CD4-positive, alpha-beta T cell treated with Interleukin-17A for 4 hours (primary cell): ENCODE measurements around the gene AHCTF1.
"Not testable (repeated sequence)": the region's sequence is repeated elsewhere in the genome, so short reads cannot be mapped to it uniquely, and the experiment has no call there.

Source experiments
- DNase-seq: peaks from one replicate; pipeline ENCODE4 v3.0.0-alpha.2; 2020; ENCODE audit warnings: mixed read lengths

AHCTF1 gene

DNA sequence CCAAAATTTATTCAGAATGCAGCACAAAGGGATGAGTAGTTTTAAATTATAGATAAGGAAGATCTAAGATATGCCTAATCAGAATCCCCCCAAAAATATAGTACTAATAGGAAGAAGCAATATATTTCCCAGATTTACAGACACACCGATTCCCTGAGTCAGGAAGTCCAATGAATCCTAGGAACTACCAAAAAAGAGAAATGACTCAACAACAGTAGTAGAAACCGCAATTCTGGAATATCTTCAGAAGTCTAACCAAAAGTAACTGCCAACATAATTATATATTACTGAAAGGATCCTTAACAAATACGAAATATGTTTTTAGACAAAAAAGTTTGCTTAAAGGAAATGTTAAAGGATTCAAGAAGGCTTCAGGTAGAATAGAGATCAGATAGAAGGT lies 10.3 kb downstream of the AHCTF1 start:
- no peak for DNase-seq

- DNase-seq = no peak
These were observed 11.8 kb downstream of the AHCTF1 start for GRCh38 chr1:246919902-246920301.

DNA sequence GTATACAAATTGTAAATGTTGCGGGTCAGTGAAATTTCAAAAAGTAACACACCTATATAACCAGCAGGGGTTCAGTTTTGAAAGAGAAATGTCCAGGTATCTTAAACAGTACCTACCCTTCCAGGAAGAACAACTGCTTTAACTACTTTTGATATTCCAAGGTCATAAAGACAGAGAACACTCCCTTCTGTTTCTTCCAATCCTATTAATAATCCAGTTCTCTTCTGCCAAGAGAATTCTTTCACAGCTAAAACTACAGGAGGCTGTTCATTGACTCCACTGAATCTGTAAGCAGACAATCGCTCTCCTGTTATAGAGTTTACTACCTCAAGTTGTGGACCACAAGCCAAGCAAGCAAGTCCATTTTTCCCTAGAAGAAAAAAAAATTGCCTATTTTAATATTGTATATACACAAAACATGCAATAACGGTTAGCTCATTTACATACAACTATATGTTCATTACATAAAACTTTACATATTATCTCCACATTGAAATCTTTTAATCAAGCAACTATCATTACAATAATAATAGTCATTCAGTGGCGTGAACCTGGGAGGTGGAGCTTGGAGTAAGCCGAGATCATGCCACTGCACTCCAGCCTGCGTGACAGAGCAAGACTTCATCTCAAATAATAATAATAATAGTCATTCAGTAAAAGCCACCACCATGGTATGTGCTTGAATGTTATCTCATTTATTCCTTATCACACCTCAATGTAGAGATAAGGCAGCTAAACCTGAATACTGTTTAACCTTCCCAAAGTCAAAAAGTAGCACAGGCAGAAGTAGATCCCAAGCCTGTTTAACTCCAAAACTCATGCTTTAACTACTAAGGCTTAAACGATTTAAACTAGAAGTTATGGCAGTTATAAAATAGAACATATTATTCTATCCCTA lies 15.5 kb downstream of the AHCTF1 start:
- DNase-seq = not testable (repeated sequence)

DNA sequence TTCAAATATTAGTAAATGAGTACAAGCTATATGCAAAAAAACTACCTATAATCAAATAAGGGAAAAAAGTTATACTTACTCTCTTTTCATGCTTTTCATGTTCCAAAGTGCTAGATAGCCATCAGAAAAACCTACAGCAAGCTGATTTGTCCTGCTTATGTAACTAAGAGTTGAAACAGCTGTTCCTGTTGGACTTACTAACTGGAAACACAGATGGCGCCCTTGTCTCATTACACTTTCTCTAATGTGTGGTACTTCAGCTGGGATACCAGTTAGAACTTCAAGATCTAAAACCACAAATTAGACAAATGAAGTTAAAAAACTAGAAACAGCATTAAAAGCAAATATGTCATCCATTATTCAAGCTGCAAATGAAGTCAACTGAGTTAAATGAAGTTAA lies 24.3 kb downstream of the AHCTF1 start:
- peak; percentile 32 for DNase-seq

DNA sequence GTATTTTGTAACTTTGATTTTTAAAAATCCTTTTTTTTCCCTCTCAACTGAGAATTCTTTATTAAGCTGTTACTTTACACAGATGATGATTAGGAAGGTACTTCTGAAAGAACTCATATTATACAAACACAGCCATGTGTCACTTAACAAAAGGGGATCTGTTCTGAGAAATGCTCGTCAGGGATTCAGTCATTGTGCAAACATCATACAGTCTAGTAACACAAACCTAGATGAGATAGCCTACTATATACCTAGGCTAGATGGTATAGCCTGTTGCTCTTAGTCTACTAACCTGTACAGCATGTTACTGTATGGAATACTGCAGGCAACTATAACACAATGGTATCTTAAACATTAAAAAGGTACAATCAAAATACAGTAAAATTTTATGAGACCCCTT lies 24.9 kb downstream of the AHCTF1 start:
- DNase-seq = no peak

DNA sequence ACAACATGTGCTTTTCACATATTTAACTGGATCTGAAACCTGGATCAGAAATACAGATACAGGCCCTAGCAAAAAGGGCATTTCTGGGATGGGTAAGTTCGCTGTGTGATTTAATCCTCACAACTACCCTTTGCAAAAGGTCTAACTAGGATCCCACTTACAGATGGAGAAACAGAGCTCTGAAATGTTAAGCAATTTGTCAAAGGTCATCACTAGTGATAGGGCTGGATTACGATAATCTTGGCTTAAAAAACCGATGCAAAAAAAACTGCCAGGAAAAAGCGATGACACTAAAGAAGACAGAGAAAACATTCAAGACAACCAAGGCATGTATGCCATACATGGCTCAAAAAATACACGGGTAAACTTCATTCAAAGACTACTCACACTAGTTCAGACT lies 29.9 kb downstream of the AHCTF1 start:
- no peak for DNase-seq

- no peak for DNase-seq
These were observed 34.4 kb downstream of the AHCTF1 start for GRCh38 chr1:246897302-246897701.

DNA sequence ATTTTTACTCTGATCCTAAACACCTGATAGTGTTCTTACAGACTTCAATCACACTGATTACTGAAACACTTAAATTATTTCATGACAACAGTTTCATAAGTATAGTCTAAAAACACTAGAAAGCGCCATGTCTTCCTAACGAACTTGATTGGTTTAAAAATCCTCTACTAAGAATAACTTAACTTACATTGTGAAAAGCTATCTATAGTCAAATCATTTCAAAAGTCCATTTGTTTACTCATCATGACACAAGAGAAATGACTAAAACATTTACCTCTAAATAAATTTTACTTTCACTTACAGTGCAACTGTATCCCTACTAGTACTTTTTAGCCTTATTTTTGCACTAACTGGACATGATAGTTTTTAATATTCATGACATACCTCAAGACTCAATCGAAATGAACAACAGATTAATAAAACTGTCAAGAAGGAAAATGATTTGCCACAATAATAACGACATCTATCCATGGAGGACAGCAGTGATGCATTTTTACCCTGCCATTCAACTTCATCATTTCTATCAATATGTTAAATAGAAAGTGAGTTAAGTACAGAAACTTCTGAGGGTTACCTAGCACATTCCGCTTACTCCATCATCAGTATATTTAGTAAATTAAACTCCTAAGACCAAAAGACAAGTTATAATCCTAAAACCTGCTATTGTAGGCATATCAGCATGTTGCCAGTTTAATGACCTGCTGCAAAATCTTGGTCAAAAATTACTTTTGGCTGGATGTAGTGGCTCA lies 38.4 kb downstream of the AHCTF1 start:
- DNase-seq = no peak

GRCh38 chr1:246891105-246891504 lies 40.6 kb downstream of the AHCTF1 start:
- no peak for DNase-seq

- no peak for DNase-seq
These were observed 43.2 kb downstream of the AHCTF1 start for GRCh38 chr1:246888522-246888921.

- DNase-seq = not testable (repeated sequence)
These were observed 46.4 kb downstream of the AHCTF1 start for GRCh38 chr1:246885389-246885788.

GRCh38 chr1:246878551-246878950 lies 53.2 kb downstream of the AHCTF1 start:
- DNase-seq = no peak

GRCh38 chr1:246876431-246876830 lies 55.3 kb downstream of the AHCTF1 start:
- no peak for DNase-seq

DNA sequence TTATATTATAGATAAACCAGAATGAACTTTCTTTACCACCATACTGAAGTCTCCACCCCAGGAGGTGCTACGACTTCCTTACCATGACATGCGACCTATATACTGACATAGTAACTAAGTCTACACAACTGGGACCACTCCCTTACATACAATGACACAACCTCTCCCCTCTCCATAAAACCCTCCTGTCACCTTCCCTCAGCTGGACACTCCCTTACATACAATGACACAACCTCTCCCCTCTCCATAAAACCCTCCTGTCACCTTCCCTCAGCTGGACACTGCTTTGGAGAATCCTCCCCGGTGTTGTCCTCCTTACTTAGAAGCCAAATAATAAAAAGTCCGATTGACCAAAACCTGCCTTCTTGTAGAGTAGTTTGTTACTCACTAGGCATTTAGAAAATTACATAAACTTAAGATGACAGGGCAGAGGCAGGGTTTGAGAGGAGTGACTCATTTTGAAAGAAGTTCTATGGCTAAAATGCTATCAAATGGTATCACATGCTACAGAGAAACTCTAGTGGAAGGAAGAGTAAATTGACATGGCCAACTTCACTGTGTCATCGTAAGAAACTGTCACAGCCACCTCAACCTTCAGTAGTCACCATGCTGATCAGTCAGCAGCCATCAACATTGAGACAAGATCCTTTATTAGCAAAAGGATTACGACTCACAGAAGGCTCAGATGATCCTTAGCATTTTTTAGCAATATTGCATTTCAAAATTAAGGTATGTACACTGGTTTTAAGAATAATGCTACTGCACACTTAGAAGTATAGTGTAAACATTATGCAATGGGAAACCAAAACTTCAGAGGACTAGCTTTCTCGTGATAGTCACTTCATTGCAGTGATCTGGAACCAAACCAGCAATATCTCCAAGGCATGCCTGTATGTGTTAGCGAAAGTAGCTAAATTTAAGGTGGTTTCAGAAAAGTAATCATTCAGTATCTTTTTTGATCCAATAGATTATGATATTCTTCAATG lies 56.4 kb downstream of the AHCTF1 start:
- no peak for DNase-seq

DNA sequence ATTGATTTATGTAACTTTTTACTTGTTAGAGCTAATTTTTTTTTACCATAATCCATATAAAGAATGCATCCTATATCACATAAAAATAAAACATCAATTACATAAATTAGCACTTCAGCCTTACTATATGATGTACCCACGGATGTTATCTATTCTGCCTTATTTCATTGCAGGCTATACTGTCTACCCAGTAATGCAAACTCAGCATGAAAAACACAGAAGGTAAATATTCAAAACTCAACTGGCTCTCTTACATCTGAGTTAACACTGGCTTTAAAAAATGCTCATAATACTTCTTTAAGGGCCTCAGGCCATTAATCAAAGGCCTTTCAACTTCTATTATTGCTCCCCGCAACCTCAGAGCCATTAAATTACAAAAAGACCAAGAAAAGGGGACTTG lies 65.8 kb downstream of the AHCTF1 start:
- DNase-seq = no peak

GRCh38 chr1:246863791-246864190 lies 68.0 kb downstream of the AHCTF1 start:
- DNase-seq = not testable (repeated sequence)

GRCh38 chr1:246860401-246860800 lies 71.3 kb downstream of the AHCTF1 start:
- DNase-seq = no peak

GRCh38 chr1:246856371-246856770 lies 75.4 kb downstream of the AHCTF1 start:
- DNase-seq = no peak

GRCh38 chr1:246850640-246851039 lies 81.1 kb downstream of the AHCTF1 start:
- not testable (repeated sequence) for DNase-seq

DNA sequence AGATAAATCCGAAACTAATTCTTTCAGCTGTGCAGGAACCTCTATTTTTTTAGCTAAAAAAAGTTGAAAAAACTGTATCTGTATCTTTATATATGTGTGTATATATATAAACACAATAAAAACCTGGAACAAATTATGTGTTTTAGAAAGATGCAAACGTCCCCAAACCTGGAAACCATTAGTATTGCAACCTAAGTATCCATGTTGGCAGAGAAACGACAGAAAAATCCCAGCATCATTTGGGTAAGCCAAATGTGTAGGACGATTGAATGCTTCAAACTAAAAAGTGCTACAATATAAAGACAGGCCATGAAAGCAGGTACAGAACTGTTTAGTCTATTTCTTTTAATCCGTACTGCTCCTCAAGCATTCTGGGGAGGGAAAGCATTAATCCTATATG lies 87.9 kb downstream of the AHCTF1 start:
- no peak for DNase-seq

- not testable (repeated sequence) for DNase-seq
These were observed 91.0 kb downstream of the AHCTF1 start for GRCh38 chr1:246840761-246841160.

GRCh38 chr1:246838118-246838456 lies 93.7 kb downstream of the AHCTF1 start:
- no peak for DNase-seq
